ENCODE results near the gene STARD10. TPM values are rescaled to one million over a fixed set of nuclear protein-coding genes. Genes with fewer than 3 reads are reported as not detected.

STARD10 gene
- total RNA-seq, 2 experiments from 2014 or later: 10.5 to 12.9 TPM

- POLR2A ChIA-PET: interaction anchor here (1.1 kb wide), 1 partner anchor 30 kb away, joined by 3 read pairs; no protein-coding TSS in a partner anchor
- no peak for TF ChIP-seq CTCF (IDR thresholded peaks at IDR 0.05)
- Mint-ChIP-seq H3K36me3 (ENCODE audit: low read depth) (peaks cover 17% of the 10 kb centered on the region), H3K9me3 (no peaks in the 10 kb centered on the region), H3K4me3 (peak within 1 kb of the TSS; percentile 96), H3K27me3 (no peaks in the 10 kb centered on the region), H3K4me1 (ENCODE audit: low read depth) (peaks cover 57% of the 10 kb centered on the region), H3K27ac (peak within 1 kb of the TSS; percentile 86)
- Histone ChIP-seq H3K4me3 (ENCODE audit: low read length) (peak within 1 kb of the TSS; percentile 96), H3K27me3 (ENCODE audit: control insufficient read depth in 1 of 2, insufficient read depth in 2 of 2, low read length in 2 of 2) (no peaks in the 10 kb centered on the region), H3K9me3 (ENCODE audit: control insufficient read depth in 1 of 2, insufficient read depth in 1 of 2, low read length in 2 of 2) (no peaks in the 10 kb centered on the region), H3K4me1 (ENCODE audit: insufficient read depth, low read length) (peaks cover 47% of the 10 kb centered on the region), H3K27ac (ENCODE audit: low read depth in 1 of 2, low read length in 2 of 2) (peak within 1 kb of the TSS; percentile 45 to 53), H3K36me3 (ENCODE audit: insufficient read depth, low read length) (peaks cover 6% of the 10 kb centered on the region)
- peak; percentile 90 for ATAC-seq (ENCODE audit: poor library complexity)
- DNase-seq: peak; percentile 65 to 92 (median 80)
- intact Hi-C loops (cut with DNase I, micrococcal nuclease): loop anchor here (1.0 to 5.0 kb wide), 5 partner anchors 16 to 62 kb away; partner anchors contain the start of genes ATG16L2 (in 1 of the 2) and STARD10 (in 1 of the 2)
- CTCF ChIA-PET: interaction anchor here (0.8 to 0.9 kb wide), 2 partner anchors 27 to 35 kb away, joined by 3 to 4 read pairs; no protein-coding TSS in a partner anchor
Measured at GRCh38 chr11:72752088-72752914, 41.5 kb downstream of the STARD10 start, which contains the start of gene ARAP1. Gene ARAP1, minus strand, starts transcription at chr11:72752408. Its CDS starts 25,280 bp downstream, at chr11:72727128.

GRCh38 chr11:72751116-72752087 is 42.4 kb downstream of the STARD10 start:
- H3K9me3 Mint-ChIP-seq: no peaks in the 10 kb centered on the region
- H3K4me3 Mint-ChIP-seq: peak overlapping the region; percentile 96
- intact Hi-C loops (cut with DNase I, micrococcal nuclease): loop anchor here (1.0 to 5.0 kb wide), 5 partner anchors 15 to 63 kb away; partner anchors contain the start of genes ATG16L2 (in 1 of the 2) and STARD10 (in 1 of the 2)
- DNase-seq: peak in 1 of 14 experiments; percentile 19
- H3K9me3 ChIP-seq (ENCODE audit: control insufficient read depth in 1 of 2, insufficient read depth in 1 of 2, low read length in 2 of 2): no peaks in the 10 kb centered on the region
- no peaks in the 10 kb centered on the region for H3K27me3 ChIP-seq (ENCODE audit: control insufficient read depth in 1 of 2, insufficient read depth in 2 of 2, low read length in 2 of 2)
- H3K4me1 Mint-ChIP-seq (ENCODE audit: low read depth): peaks cover 63% of the 10 kb centered on the region
- no peak for TF ChIP-seq CTCF (IDR thresholded peaks at IDR 0.05)
- peak overlapping the region; percentile 86 for H3K27ac Mint-ChIP-seq
- H3K4me1 ChIP-seq (ENCODE audit: insufficient read depth, low read length): peaks cover 49% of the 10 kb centered on the region
- CTCF ChIA-PET: interaction anchor here (1.2 kb wide), 1 partner anchor 26 kb away, joined by 4 read pairs; no protein-coding TSS in a partner anchor
- H3K27ac ChIP-seq (ENCODE audit: low read depth in 1 of 2, low read length in 2 of 2): peak overlapping the region; percentile 41 to 53
- POLR2A ChIA-PET: interaction anchor here (1.6 kb wide), 1 partner anchor 29 kb away, joined by 4 read pairs; no protein-coding TSS in a partner anchor
- H3K4me3 ChIP-seq (ENCODE audit: low read length): peak overlapping the region; percentile 96
- H3K36me3 Mint-ChIP-seq (ENCODE audit: low read depth): peaks cover 14% of the 10 kb centered on the region
- H3K27me3 Mint-ChIP-seq: no peaks in the 10 kb centered on the region
- ATAC-seq (ENCODE audit: poor library complexity): no peak
- H3K36me3 ChIP-seq (ENCODE audit: insufficient read depth, low read length): peaks cover 4% of the 10 kb centered on the region

All from CD4-positive, alpha-beta T cell (primary cell).